Testis (tissue), 2 donors: ENCODE results near the gene ALK.

ENCODE experiments used
- POLR2A ChIP-seq: fragments of 450-650 bp; IDR thresholded peaks from one replicate; pipeline ENCODE4 v1.6.1; 2017; ENCODE audit warnings: antibody characterized with exemption, mild to moderate bottlenecking, moderate library complexity
- TF ChIP-seq, protein P1 (sequence below), 3 experiments: fragments of 450-650 bp in 2 of 3; fragments of 200-600 bp in 1 of 3; sonication (generic) in 1 of 3; IDR thresholded peaks; one replicate each; pipeline ENCODE4 v1.5.1; 2016 to 2019; ENCODE audit warnings: antibody characterized with exemption in 3 of 3, mild to moderate bottlenecking in 2 of 3, moderate library complexity in 1 of 3

GRCh38 chr2:29796446-29796845 lies 124.9 kb downstream of the ALK start:
- TF ChIP-seq, protein P1, sequence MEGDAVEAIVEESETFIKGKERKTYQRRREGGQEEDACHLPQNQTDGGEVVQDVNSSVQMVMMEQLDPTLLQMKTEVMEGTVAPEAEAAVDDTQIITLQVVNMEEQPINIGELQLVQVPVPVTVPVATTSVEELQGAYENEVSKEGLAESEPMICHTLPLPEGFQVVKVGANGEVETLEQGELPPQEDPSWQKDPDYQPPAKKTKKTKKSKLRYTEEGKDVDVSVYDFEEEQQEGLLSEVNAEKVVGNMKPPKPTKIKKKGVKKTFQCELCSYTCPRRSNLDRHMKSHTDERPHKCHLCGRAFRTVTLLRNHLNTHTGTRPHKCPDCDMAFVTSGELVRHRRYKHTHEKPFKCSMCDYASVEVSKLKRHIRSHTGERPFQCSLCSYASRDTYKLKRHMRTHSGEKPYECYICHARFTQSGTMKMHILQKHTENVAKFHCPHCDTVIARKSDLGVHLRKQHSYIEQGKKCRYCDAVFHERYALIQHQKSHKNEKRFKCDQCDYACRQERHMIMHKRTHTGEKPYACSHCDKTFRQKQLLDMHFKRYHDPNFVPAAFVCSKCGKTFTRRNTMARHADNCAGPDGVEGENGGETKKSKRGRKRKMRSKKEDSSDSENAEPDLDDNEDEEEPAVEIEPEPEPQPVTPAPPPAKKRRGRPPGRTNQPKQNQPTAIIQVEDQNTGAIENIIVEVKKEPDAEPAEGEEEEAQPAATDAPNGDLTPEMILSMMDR (IDR thresholded peaks at IDR 0.05) = no peak
- TF ChIP-seq POLR2A = no peak
